Measurements from ENCODE around the gene KCNK1.

KCNK1 gene

GRCh38 chr1:233569636-233570035 is 44.3 kb upstream of the KCNK1 start:
- no peak overlapping the region for H3K4me2 ChIP-seq (ENCODE audit: low read depth, low read length)
- no peak for DNase-seq
- H3K27ac ChIP-seq (ENCODE audit: low read length): no peak overlapping the region
- H2AFZ ChIP-seq (ENCODE audit: low read length): no peak overlapping the region
- no peaks in the 10 kb centered on the region for H3K9me2 ChIP-seq (replicated peaks; ENCODE audit: insufficient read depth, low read length)
- H3K4me1 ChIP-seq (ENCODE audit: low read length): no peaks in the 10 kb centered on the region
- H3K4me3 ChIP-seq (ENCODE audit: low read length): no peak overlapping the region
- no peak overlapping the region for H3K9ac ChIP-seq (ENCODE audit: low read length)
- H3K27me3 ChIP-seq (replicated peaks; ENCODE audit: insufficient read depth, low read length): no peaks in the 10 kb centered on the region
- no peaks in the 10 kb centered on the region for H3F3A ChIP-seq (ENCODE audit: insufficient read depth, low read length)
- no peaks in the 10 kb centered on the region for H3K79me2 ChIP-seq (ENCODE audit: low read length)
- no peaks in the 10 kb centered on the region for H3K9me3 ChIP-seq (replicated peaks; ENCODE audit: insufficient read depth, low read length)
- TF ChIP-seq CTCF (IDR thresholded peaks at IDR 0.05; ENCODE audit: low read length) (no peak), EZH2 (optimal IDR thresholded peaks at IDR 0.05; ENCODE audit: low read depth, low read length) (no peak), EZH2phosphoT487 (IDR thresholded peaks at IDR 0.05; ENCODE audit: low read length) (no peak)
- H4K20me1 ChIP-seq (ENCODE audit: insufficient read depth, low read length): no peaks in the 10 kb centered on the region
- H3K36me3 ChIP-seq (replicated peaks; ENCODE audit: insufficient read depth, low read length): no peaks in the 10 kb centered on the region

DNA sequence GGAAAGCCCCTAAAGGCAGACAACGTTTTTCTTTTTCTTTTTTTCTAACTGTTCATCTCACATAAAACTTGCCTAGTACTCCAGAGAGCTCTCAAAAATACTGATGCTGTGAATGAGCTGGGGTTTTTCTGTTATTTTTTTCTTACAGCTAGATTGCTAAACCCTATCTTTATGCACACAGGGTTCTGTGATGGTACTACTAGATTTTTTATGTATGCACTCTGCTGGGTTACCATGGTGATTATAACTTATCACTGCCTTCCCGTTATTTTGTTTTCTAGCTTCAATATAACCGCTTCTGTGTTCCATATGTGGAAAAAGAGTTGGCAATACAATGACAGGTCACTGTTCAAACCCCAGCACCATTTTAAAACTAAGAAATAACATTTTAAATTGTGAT is 43.7 kb upstream of the KCNK1 start:
- Histone ChIP-seq H2AFZ (ENCODE audit: low read length) (no peak overlapping the region), H3F3A (ENCODE audit: insufficient read depth, low read length) (no peaks in the 10 kb centered on the region), H3K27ac (ENCODE audit: low read length) (no peak overlapping the region), H3K4me3 (ENCODE audit: low read length) (no peak overlapping the region), H3K9ac (ENCODE audit: low read length) (no peak overlapping the region), H3K4me1 (ENCODE audit: low read length) (no peaks in the 10 kb centered on the region), H4K20me1 (ENCODE audit: insufficient read depth, low read length) (no peaks in the 10 kb centered on the region), H3K79me2 (ENCODE audit: low read length) (no peaks in the 10 kb centered on the region), H3K9me2 (replicated peaks; ENCODE audit: insufficient read depth, low read length) (no peaks in the 10 kb centered on the region), H3K27me3 (replicated peaks; ENCODE audit: insufficient read depth, low read length) (no peaks in the 10 kb centered on the region), H3K9me3 (replicated peaks; ENCODE audit: insufficient read depth, low read length) (no peaks in the 10 kb centered on the region), H3K36me3 (replicated peaks; ENCODE audit: insufficient read depth, low read length) (no peaks in the 10 kb centered on the region), H3K4me2 (ENCODE audit: low read depth, low read length) (no peak overlapping the region)
- no peak for DNase-seq
- TF ChIP-seq EZH2 (optimal IDR thresholded peaks at IDR 0.05; ENCODE audit: low read depth, low read length): no peak
- no peak for TF ChIP-seq EZH2phosphoT487 (IDR thresholded peaks at IDR 0.05; ENCODE audit: low read length)
- no peak for TF ChIP-seq CTCF (IDR thresholded peaks at IDR 0.05; ENCODE audit: low read length)

DNA sequence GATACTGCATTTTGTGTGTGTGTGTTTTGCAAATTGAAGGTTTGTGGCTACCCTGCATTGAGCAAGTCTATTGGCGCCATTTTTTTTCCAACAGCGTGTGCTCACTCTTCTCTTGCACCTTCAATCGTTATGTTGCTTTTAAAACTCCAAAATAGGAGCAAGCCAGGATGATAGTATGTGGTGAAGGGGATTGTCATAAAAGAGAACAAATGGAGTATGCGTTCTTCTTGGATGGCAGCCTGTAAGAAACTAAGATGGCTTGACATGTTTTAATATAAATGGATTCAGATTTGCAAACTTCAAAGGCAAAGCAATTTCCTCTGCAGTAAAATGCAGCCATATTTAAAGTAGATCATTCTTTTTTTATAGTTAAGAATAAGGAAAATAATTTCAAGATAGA is 43.2 kb upstream of the KCNK1 start:
- no peaks in the 10 kb centered on the region for H3K27me3 ChIP-seq (replicated peaks; ENCODE audit: insufficient read depth, low read length)
- no peak for DNase-seq
- H3K27ac ChIP-seq (ENCODE audit: low read length): no peak overlapping the region
- H3K4me3 ChIP-seq (ENCODE audit: low read length): no peak overlapping the region
- H3K9me2 ChIP-seq (replicated peaks; ENCODE audit: insufficient read depth, low read length): no peaks in the 10 kb centered on the region
- H3K9me3 ChIP-seq (replicated peaks; ENCODE audit: insufficient read depth, low read length): no peaks in the 10 kb centered on the region
- no peaks in the 10 kb centered on the region for H3K36me3 ChIP-seq (replicated peaks; ENCODE audit: insufficient read depth, low read length)
- H3K4me2 ChIP-seq (ENCODE audit: low read depth, low read length): no peak overlapping the region
- H3F3A ChIP-seq (ENCODE audit: insufficient read depth, low read length): no peaks in the 10 kb centered on the region
- no peaks in the 10 kb centered on the region for H3K4me1 ChIP-seq (ENCODE audit: low read length)
- H3K79me2 ChIP-seq (ENCODE audit: low read length): no peaks in the 10 kb centered on the region
- no peaks in the 10 kb centered on the region for H4K20me1 ChIP-seq (ENCODE audit: insufficient read depth, low read length)
- no peak overlapping the region for H3K9ac ChIP-seq (ENCODE audit: low read length)
- no peak overlapping the region for H2AFZ ChIP-seq (ENCODE audit: low read length)
- TF ChIP-seq EZH2 (optimal IDR thresholded peaks at IDR 0.05; ENCODE audit: low read depth, low read length): no peak
- TF ChIP-seq CTCF (IDR thresholded peaks at IDR 0.05; ENCODE audit: low read length): no peak
- no peak for TF ChIP-seq EZH2phosphoT487 (IDR thresholded peaks at IDR 0.05; ENCODE audit: low read length)

Data from MM.1S (cell line).